CD14-positive monocyte (primary cell): ENCODE data around the gene SSB. TPM values are rescaled to one million over a fixed set of nuclear protein-coding genes. Genes with fewer than 3 reads are reported as not detected.

Source experiments
- DNase-seq, 3 donors: peaks; one replicate each; pipeline ENCODE4 v3.0.0-alpha.2; 2011 to 2022
- H2AFZ ChIP-seq: 2 replicates; pipeline ENCODE4 v1.6.0; 2012; ENCODE audit warnings: mild to moderate bottlenecking, low read depth, low read length, inconsistent platforms; ENCODE audit not compliant: insufficient read depth, poor library complexity, severe bottlenecking
- H3K27ac ChIP-seq, 2 donors: 1 replicate in 1 of 2; 2 replicates in 1 of 2; pipeline ENCODE4 v1.5.1; 2012 to 2013; ENCODE audit warnings: low read length in 2 of 2, control low read depth in 1 of 2, inconsistent platforms in 1 of 2, low read depth in 1 of 2, mild to moderate bottlenecking in 1 of 2
- H3K27me3 ChIP-seq, 2 donors: one replicate each; pipeline versions ENCODE4 v1.6.0 to v1.6.1; 2011 to 2013; ENCODE audit warnings: low read length in 2 of 2; ENCODE audit not compliant: control insufficient read depth in 2 of 2, insufficient read depth in 2 of 2
- H3K36me3 ChIP-seq, 2 donors: replicated peaks in 1 of 2; 1 replicate in 1 of 2; 2 replicates in 1 of 2; pipeline versions ENCODE4 v1.5.1 to v1.6.1; 2012 to 2013; ENCODE audit warnings: low read length in 2 of 2, control low read depth in 1 of 2, inconsistent platforms in 1 of 2, mild to moderate bottlenecking in 1 of 2; ENCODE audit not compliant: insufficient read depth in 2 of 2, control insufficient read depth in 1 of 2
- H3K4me1 ChIP-seq, 2 donors: 1 replicate in 1 of 2; 2 replicates in 1 of 2; pipeline versions ENCODE4 v1.5.1 to v1.6.1; 2012 to 2013; ENCODE audit warnings: low read length in 2 of 2, control low read depth in 1 of 2, inconsistent platforms in 1 of 2, mild to moderate bottlenecking in 1 of 2, moderate library complexity in 1 of 2; ENCODE audit not compliant: insufficient read depth in 2 of 2, control insufficient read depth in 1 of 2
- H3K4me2 ChIP-seq: replicated peaks from 2 replicates; pipeline ENCODE3; 2012; ENCODE audit warnings: low read length, moderate library complexity, mild to moderate bottlenecking; ENCODE audit not compliant: poor library complexity, severe bottlenecking; ENCODE audit errors: extremely low read depth
- H3K4me3 ChIP-seq, 3 experiments: fragments of 200-600 bp in 1 of 3; sonication (generic) in 1 of 3; replicated peaks in 1 of 3; 1 replicate in 2 of 3; 2 replicates in 1 of 3; pipeline ENCODE4 v1.5.1; 2011 to 2013; ENCODE audit warnings: low read length in 3 of 3, mild to moderate bottlenecking in 3 of 3, control low read depth in 2 of 3, low read depth in 2 of 3, inconsistent platforms in 1 of 3, moderate library complexity in 1 of 3
- H3K79me2 ChIP-seq: 2 replicates; pipeline ENCODE4 v1.6.0; 2012; ENCODE audit warnings: mild to moderate bottlenecking, control low read depth, inconsistent platforms, low read length, moderate library complexity; ENCODE audit not compliant: insufficient read depth
- H3K9ac ChIP-seq: 2 replicates; pipeline ENCODE4 v1.6.0; 2017; ENCODE audit warnings: low read length, mild to moderate bottlenecking; ENCODE audit not compliant: insufficient read depth, poor library complexity, severe bottlenecking
- H3K9me3 ChIP-seq, 2 donors: replicated peaks in 1 of 2; 1 replicate in 1 of 2; 2 replicates in 1 of 2; pipeline versions ENCODE4 v1.5.1 to v1.6.1; 2012 to 2013; ENCODE audit warnings: low read length in 2 of 2, control low read depth in 1 of 2; ENCODE audit not compliant: control insufficient read depth in 1 of 2, insufficient read depth in 1 of 2
- H4K20me1 ChIP-seq: 2 replicates; pipeline ENCODE4 v1.6.0; 2012; ENCODE audit warnings: mild to moderate bottlenecking, low read length, control low read depth, moderate library complexity; ENCODE audit not compliant: insufficient read depth
- H3K27ac Mint-ChIP-seq, 7 donors: one replicate each; pipeline ENCODE4 v1.8.0; 2020; ENCODE audit warnings: mild to moderate bottlenecking in 7 of 7, mixed read lengths in 7 of 7, moderate library complexity in 6 of 7, inconsistent platforms in 2 of 7
- H3K27me3 Mint-ChIP-seq, 3 donors: one replicate each; pipeline ENCODE4 v1.8.0; 2021 to 2022; ENCODE audit warnings: low read depth in 3 of 3, mild to moderate bottlenecking in 3 of 3, mixed read lengths in 3 of 3, moderate library complexity in 3 of 3, inconsistent platforms in 1 of 3
- H3K36me3 Mint-ChIP-seq, 2 donors: one replicate each; pipeline ENCODE4 v1.8.0; 2020; ENCODE audit warnings: mixed read lengths in 2 of 2, inconsistent platforms in 1 of 2, mild to moderate bottlenecking in 1 of 2
- H3K4me1 Mint-ChIP-seq: one replicate; pipeline ENCODE4 v1.8.0; 2020; ENCODE audit warnings: mild to moderate bottlenecking, mixed read lengths
- H3K4me3 Mint-ChIP-seq, 2 donors: one replicate each; pipeline ENCODE4 v1.8.0; 2020; ENCODE audit warnings: mild to moderate bottlenecking in 2 of 2, mixed read lengths in 2 of 2, moderate library complexity in 1 of 2
- H3K9me3 Mint-ChIP-seq, 7 donors: one replicate each; pipeline ENCODE4 v1.8.0; 2020 to 2022; ENCODE audit warnings: mixed read lengths in 7 of 7, mild to moderate bottlenecking in 6 of 7, moderate library complexity in 6 of 7, inconsistent platforms in 2 of 7
- WGBS: methylation state at CpG from one replicate; pipeline ENCODE4 v1.1.5; 2013; ENCODE audit warnings: missing lambda C conversion rate; ENCODE audit not compliant: insufficient coverage; 5-methylcytosine and 5-hydroxymethylcytosine counted together
- intact Hi-C, 2 donors: fragments of 100-400 bp; cut with micrococcal nuclease; formaldehyde crosslinking; loops; one replicate each; pipeline versions ENCODE4 v1.15.0 to v1.15.1; 2023
- polyA plus RNA-seq, 3 donors: library from polyadenylated mRNA; depleted of rRNA in 1 of 3; unstranded in 2 of 3; stranded (reverse) in 1 of 3; fragments of 300-500 nt in 2 of 3; fragments of >200 nt in 1 of 3; fragmentation: Illumina TruSeq in 2 of 3; gene quantifications; 1 replicate in 2 of 3; 2 replicates in 1 of 3; pipeline ENCODE4 v1.2.3, GENCODE V29; 2012 to 2021
- TF ChIP-seq, protein P1 (sequence below): fragments of 200-600 bp; IDR thresholded peaks from one replicate; pipeline ENCODE4 v1.8.0; 2022; ENCODE audit warnings: antibody characterized with exemption, mild to moderate bottlenecking

Gene SSB
- polyA plus RNA-seq, 3 donors = 32.6 to 88.7 (median 60.2) TPM

DNA sequence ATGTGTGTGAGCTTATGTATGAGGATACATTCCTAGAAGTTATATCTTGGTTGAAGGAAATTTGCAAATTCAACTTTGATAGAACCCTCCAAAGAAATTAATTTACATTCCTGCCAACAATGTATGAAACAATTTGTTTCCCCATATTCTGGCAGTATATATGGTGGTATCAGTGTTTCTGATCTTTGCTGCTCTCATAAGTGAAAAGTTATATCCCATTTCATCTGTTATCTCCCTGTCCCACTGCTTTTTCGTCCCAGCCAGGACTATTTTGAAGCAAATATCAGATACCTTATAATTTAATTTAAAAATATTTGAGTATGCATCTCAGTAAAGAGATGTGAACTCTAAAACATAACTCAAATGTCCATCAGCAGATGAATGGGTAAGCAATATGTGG lies 35.7 kb downstream of the SSB start:
- H3K27ac ChIP-seq = no peak overlapping the region
- H3K27me3 Mint-ChIP-seq = peaks cover 0 to 4% (median 2%) of the 10 kb centered on the region in 3 donors
- no peak overlapping the region for H3K27ac Mint-ChIP-seq
- no peaks in the 10 kb centered on the region for H3K27me3 ChIP-seq
- H3K9me3 ChIP-seq = no peaks in the 10 kb centered on the region
- H3K79me2 ChIP-seq = peaks cover 79% of the 10 kb centered on the region
- H2AFZ ChIP-seq = no peak overlapping the region
- H3K9ac ChIP-seq = no peak overlapping the region
- H3K4me3 Mint-ChIP-seq = no peak overlapping the region
- peaks cover 0 to under 1% of the 10 kb centered on the region in 2 donors for H3K4me1 ChIP-seq
- H3K9me3 Mint-ChIP-seq = no peaks in the 10 kb centered on the region
- H3K4me1 Mint-ChIP-seq = peaks cover 4% of the 10 kb centered on the region
- no peak for DNase-seq
- peaks cover 17 to 18% of the 10 kb centered on the region in 2 donors for H3K36me3 Mint-ChIP-seq
- peaks cover 0 to 22% of the 10 kb centered on the region in 2 donors for H3K36me3 ChIP-seq
- TF ChIP-seq, protein P1, sequence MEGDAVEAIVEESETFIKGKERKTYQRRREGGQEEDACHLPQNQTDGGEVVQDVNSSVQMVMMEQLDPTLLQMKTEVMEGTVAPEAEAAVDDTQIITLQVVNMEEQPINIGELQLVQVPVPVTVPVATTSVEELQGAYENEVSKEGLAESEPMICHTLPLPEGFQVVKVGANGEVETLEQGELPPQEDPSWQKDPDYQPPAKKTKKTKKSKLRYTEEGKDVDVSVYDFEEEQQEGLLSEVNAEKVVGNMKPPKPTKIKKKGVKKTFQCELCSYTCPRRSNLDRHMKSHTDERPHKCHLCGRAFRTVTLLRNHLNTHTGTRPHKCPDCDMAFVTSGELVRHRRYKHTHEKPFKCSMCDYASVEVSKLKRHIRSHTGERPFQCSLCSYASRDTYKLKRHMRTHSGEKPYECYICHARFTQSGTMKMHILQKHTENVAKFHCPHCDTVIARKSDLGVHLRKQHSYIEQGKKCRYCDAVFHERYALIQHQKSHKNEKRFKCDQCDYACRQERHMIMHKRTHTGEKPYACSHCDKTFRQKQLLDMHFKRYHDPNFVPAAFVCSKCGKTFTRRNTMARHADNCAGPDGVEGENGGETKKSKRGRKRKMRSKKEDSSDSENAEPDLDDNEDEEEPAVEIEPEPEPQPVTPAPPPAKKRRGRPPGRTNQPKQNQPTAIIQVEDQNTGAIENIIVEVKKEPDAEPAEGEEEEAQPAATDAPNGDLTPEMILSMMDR = no peak
- H3K4me3 ChIP-seq = no peak overlapping the region
- no CpG with 5 or more reads among the region's 1 CpG for WGBS
- H3K4me2 ChIP-seq = no peak overlapping the region
- peaks cover 95% of the 10 kb centered on the region for H4K20me1 ChIP-seq
- intact Hi-C loops = no loop called here

DNA sequence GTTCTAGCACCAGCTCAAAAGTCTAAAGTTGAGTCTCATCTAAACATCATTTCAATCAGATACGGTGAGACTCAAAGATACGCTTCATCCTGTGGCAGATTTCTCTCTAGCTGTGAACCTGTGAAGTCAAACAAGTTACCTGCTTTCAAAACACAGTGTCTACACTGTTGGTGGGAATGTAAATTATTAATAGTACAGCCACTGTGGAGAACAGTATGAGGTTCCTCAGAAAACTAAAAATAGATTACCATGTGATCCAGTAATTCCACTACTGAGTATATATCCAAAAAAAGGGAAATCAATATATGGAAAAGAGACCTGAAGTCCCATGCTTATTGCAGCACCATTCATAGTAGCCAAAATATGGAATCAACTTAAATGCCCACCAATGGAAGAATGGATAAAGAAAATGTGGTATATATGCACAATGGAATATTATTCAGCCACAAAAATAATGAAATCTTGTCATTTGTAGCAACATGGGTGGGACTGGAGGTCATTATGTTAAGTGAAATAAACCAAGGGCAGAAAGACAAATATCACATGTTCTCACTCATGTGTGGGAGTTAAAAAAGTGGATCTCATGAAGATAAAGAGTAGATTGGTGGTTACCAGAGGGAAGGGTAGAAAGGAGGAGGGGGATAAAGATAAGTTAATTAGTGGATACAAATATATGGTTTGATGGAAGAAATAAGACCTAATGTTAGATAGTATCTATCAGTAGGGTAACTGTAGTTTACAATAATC lies 40.2 kb downstream of the SSB start:
- H3K9me3 ChIP-seq = no peaks in the 10 kb centered on the region
- H2AFZ ChIP-seq = no peak overlapping the region
- no peak for DNase-seq
- TF ChIP-seq, protein P1 = no peak
- no peak overlapping the region for H3K9ac ChIP-seq
- peaks cover 79% of the 10 kb centered on the region for H4K20me1 ChIP-seq
- H3K27me3 Mint-ChIP-seq = peaks cover 0 to 1% (median 0%) of the 10 kb centered on the region in 3 donors
- no peak overlapping the region for H3K27ac Mint-ChIP-seq
- H3K4me3 ChIP-seq = no peak overlapping the region
- peaks cover 22 to 28% of the 10 kb centered on the region in 2 donors for H3K36me3 Mint-ChIP-seq
- no peak overlapping the region for H3K27ac ChIP-seq
- no peak overlapping the region for H3K4me2 ChIP-seq
- no peaks in the 10 kb centered on the region for H3K4me1 ChIP-seq
- H3K4me3 Mint-ChIP-seq = no peak overlapping the region
- H3K4me1 Mint-ChIP-seq = no peaks in the 10 kb centered on the region
- H3K79me2 ChIP-seq = peaks cover 54% of the 10 kb centered on the region
- no peaks in the 10 kb centered on the region for H3K27me3 ChIP-seq
- WGBS = 100% methylated on average over 1 of the region's 2 CpGs
- peaks cover 0 to 2% (median 1%) of the 10 kb centered on the region in 7 donors for H3K9me3 Mint-ChIP-seq
- intact Hi-C loops = no loop called here
- H3K36me3 ChIP-seq = peaks cover 0 to 23% of the 10 kb centered on the region in 2 donors
